MM.1S (cell line): ENCODE measurements around the gene RGS6.

ENCODE experiments used
- DNase-seq: peaks from one replicate; pipeline ENCODE4 v3.0.0-alpha.2; 2015
- H2AFZ ChIP-seq: fragments of 300-600 bp; sonication (generic); 2 replicates; pipeline ENCODE4 v1.6.0; 2016; ENCODE audit warnings: antibody characterized with exemption, low read length
- H3F3A ChIP-seq: fragments of 300-600 bp; sonication (generic); 2 replicates; pipeline ENCODE4 v1.6.1; 2016; ENCODE audit warnings: mild to moderate bottlenecking, antibody characterized with exemption, low read length, moderate library complexity, mixed read lengths; ENCODE audit not compliant: insufficient read depth
- H3K27ac ChIP-seq: fragments of 300-600 bp; sonication (generic); 2 replicates; pipeline ENCODE4 v1.5.1; 2016; ENCODE audit warnings: mild to moderate bottlenecking, low read length
- H3K27me3 ChIP-seq: fragments of 300-600 bp; sonication (generic); replicated peaks from 2 replicates; pipeline ENCODE4 v1.6.0; 2016; ENCODE audit warnings: low read length; ENCODE audit not compliant: insufficient read depth
- H3K36me3 ChIP-seq: fragments of 300-600 bp; sonication (generic); replicated peaks from 2 replicates; pipeline ENCODE4 v1.6.1; 2016; ENCODE audit warnings: mild to moderate bottlenecking, low read length, mixed read lengths; ENCODE audit not compliant: insufficient read depth
- H3K4me1 ChIP-seq: fragments of 300-600 bp; sonication (generic); 2 replicates; pipeline ENCODE4 v1.6.1; 2016; ENCODE audit warnings: low read length, mixed read lengths
- H3K4me2 ChIP-seq: fragments of 300-600 bp; sonication (generic); 2 replicates; pipeline ENCODE4 v1.6.0; 2016; ENCODE audit warnings: low read depth, low read length
- H3K4me3 ChIP-seq: fragments of 300-600 bp; sonication (generic); 2 replicates; pipeline ENCODE4 v1.5.1; 2016; ENCODE audit warnings: low read length, mixed read lengths
- H3K79me2 ChIP-seq: fragments of 300-600 bp; sonication (generic); 2 replicates; pipeline ENCODE4 v1.6.1; 2016; ENCODE audit warnings: mixed run types, low read length, mixed read lengths
- H3K9ac ChIP-seq: fragments of 300-600 bp; sonication (generic); 2 replicates; pipeline ENCODE4 v1.6.1; 2016; ENCODE audit warnings: low read length, mixed read lengths
- H3K9me2 ChIP-seq: fragments of 300-600 bp; sonication (generic); replicated peaks from 2 replicates; pipeline ENCODE4 v1.6.1; 2016; ENCODE audit warnings: mild to moderate bottlenecking, low read length, mixed read lengths; ENCODE audit not compliant: insufficient read depth
- H3K9me3 ChIP-seq: fragments of 300-600 bp; sonication (generic); replicated peaks from 2 replicates; pipeline ENCODE4 v1.6.1; 2016; ENCODE audit warnings: mild to moderate bottlenecking, low read length, mixed read lengths; ENCODE audit not compliant: insufficient read depth
- H4K20me1 ChIP-seq: fragments of 300-600 bp; sonication (generic); 2 replicates; pipeline ENCODE4 v1.6.1; 2016; ENCODE audit warnings: mild to moderate bottlenecking, low read length, moderate library complexity, mixed read lengths; ENCODE audit not compliant: insufficient read depth
- CTCF ChIP-seq: fragments of 300-600 bp; sonication (generic); IDR thresholded peaks from 2 replicates; pipeline ENCODE4 v1.5.1; 2016; ENCODE audit warnings: antibody characterized with exemption, low read length, mixed read lengths
- EZH2 ChIP-seq: fragments of 300-600 bp; sonication (generic); optimal IDR thresholded peaks from 2 replicates; pipeline ENCODE3; 2017; ENCODE audit warnings: low read depth, mild to moderate bottlenecking, antibody characterized with exemption, low read length, mixed read lengths
- EZH2phosphoT487 ChIP-seq: fragments of 300-600 bp; sonication (generic); IDR thresholded peaks from 2 replicates; pipeline ENCODE4 v1.6.1; 2018; ENCODE audit warnings: antibody characterized with exemption, low read length

RGS6 gene

GRCh38 chr14:72013721-72014345 lies 81.6 kb downstream of the RGS6 start:
- Histone ChIP-seq H3K4me2 (no peak overlapping the region), H3K9me2 (no peaks in the 10 kb centered on the region), H3K27ac (no peak overlapping the region), H3K9me3 (no peaks in the 10 kb centered on the region), H3F3A (no peaks in the 10 kb centered on the region), H3K9ac (no peak overlapping the region), H3K4me1 (no peaks in the 10 kb centered on the region), H3K27me3 (no peaks in the 10 kb centered on the region), H4K20me1 (no peaks in the 10 kb centered on the region), H2AFZ (no peak overlapping the region), H3K79me2 (no peaks in the 10 kb centered on the region), H3K4me3 (no peak overlapping the region), H3K36me3 (no peaks in the 10 kb centered on the region)
- no peak for DNase-seq
- TF ChIP-seq CTCF = no peak
- no peak for TF ChIP-seq EZH2phosphoT487
- no peak for TF ChIP-seq EZH2

- H3K79me2 ChIP-seq = no peaks in the 10 kb centered on the region
- TF ChIP-seq EZH2phosphoT487 (no peak), CTCF (no peak), EZH2 (no peak)
- H3K4me2 ChIP-seq = no peak overlapping the region
- H3K27me3 ChIP-seq = no peaks in the 10 kb centered on the region
- no peaks in the 10 kb centered on the region for H3K36me3 ChIP-seq
- no peak overlapping the region for H3K4me3 ChIP-seq
- H3K9me2 ChIP-seq = no peaks in the 10 kb centered on the region
- no peak for DNase-seq
- no peaks in the 10 kb centered on the region for H4K20me1 ChIP-seq
- no peak overlapping the region for H3K27ac ChIP-seq
- no peak overlapping the region for H3K9ac ChIP-seq
- no peak overlapping the region for H2AFZ ChIP-seq
- no peaks in the 10 kb centered on the region for H3F3A ChIP-seq
- no peaks in the 10 kb centered on the region for H3K9me3 ChIP-seq
- no peaks in the 10 kb centered on the region for H3K4me1 ChIP-seq
Measured at GRCh38 chr14:72014486-72014885, 82.3 kb downstream of the RGS6 start.

- no peak for DNase-seq
Measured at GRCh38 chr14:72017290-72017689, 85.1 kb downstream of the RGS6 start.

More at GRCh38 chr14:72017290-72017689, 85.1 kb downstream of the RGS6 start:
- H3K9me3 ChIP-seq = no peaks in the 10 kb centered on the region
- no peak overlapping the region for H3K4me3 ChIP-seq
- no peak overlapping the region for H2AFZ ChIP-seq
- H3K9ac ChIP-seq = no peak overlapping the region
- H3K4me1 ChIP-seq = no peaks in the 10 kb centered on the region
- TF ChIP-seq EZH2phosphoT487 (no peak), EZH2 (no peak), CTCF (no peak)
- H3K9me2 ChIP-seq = no peaks in the 10 kb centered on the region
- no peaks in the 10 kb centered on the region for H3K79me2 ChIP-seq
- H3K4me2 ChIP-seq = no peak overlapping the region
- H4K20me1 ChIP-seq = no peaks in the 10 kb centered on the region
- H3K27ac ChIP-seq = no peak overlapping the region
- H3K36me3 ChIP-seq = no peaks in the 10 kb centered on the region
- no peaks in the 10 kb centered on the region for H3F3A ChIP-seq
- no peaks in the 10 kb centered on the region for H3K27me3 ChIP-seq
